T-helper 1 cell treated with Interleukin-12 subunit alpha and Interleukin-12 subunit beta and Interleukin-4 antibody, amounts not matched to agents 30 μg/mL and 1 μg/mL, for 36 hours (primary cell): ENCODE measurements around the gene ADGRD2.

Experiments
- H3K27ac Mint-ChIP-seq: one replicate; pipeline ENCODE4 v1.8.0; 2021; ENCODE audit warnings: mild to moderate bottlenecking, mixed read lengths
- H3K27me3 Mint-ChIP-seq: one replicate; pipeline ENCODE4 v1.8.0; 2021; ENCODE audit warnings: low read depth, mixed read lengths
- H3K36me3 Mint-ChIP-seq: one replicate; pipeline ENCODE4 v1.8.0; 2021; ENCODE audit warnings: low read depth, mixed read lengths
- H3K4me1 Mint-ChIP-seq: one replicate; pipeline ENCODE4 v1.8.0; 2021; ENCODE audit warnings: low read depth, mixed read lengths
- H3K4me3 Mint-ChIP-seq: one replicate; pipeline ENCODE4 v1.8.0; 2021; ENCODE audit warnings: mild to moderate bottlenecking, moderate library complexity, mixed read lengths
- H3K9me3 Mint-ChIP-seq: one replicate; pipeline ENCODE4 v1.8.0; 2021; ENCODE audit warnings: mixed read lengths

The ADGRD2 gene

DNA sequence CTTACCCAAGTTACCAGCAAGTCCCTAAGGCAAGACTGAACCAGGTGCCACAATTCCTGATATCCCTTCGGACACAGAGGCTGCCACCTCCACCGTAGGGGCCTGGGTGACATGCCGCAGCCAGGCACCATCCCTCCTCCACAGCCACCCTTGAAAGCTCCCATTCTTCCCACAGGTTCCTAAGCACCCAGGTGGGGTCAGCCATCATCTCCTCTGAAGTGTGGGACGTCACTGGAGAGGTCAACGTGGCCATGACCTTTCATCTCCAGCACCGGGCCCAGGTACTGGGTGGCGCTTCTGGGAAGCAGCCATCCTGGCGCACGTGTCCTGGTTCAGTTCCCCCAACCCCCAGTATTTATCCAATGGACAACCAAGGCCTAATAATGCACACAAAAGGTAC, 8.2 kb downstream of the ADGRD2 start:
- Mint-ChIP-seq H3K4me1 (no peaks in the 10 kb centered on the region), H3K4me3 (no peak overlapping the region), H3K36me3 (no peaks in the 10 kb centered on the region), H3K27ac (no peak overlapping the region), H3K9me3 (no peaks in the 10 kb centered on the region), H3K27me3 (peaks cover 9% of the 10 kb centered on the region)

DNA sequence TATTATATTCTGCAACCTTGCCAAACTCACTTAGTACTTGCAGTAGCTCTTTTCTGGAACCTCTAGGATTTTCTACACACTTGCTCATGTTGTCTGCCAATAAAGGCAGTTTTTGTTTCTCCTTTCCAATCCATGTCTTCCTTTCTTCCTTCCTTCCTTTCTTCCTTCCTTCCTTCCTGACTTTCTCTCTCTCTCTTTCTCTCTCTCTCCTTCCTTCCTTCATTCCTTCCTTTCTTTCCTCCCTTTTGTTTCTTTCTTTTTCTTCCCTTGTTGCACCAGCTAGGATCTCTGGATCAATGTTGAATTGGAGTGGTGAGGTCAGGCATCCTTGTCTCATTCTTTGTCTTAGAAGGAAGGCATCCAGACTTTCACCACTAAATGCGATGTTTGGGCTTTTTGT, 12.5 kb downstream of the ADGRD2 start:
- no peaks in the 10 kb centered on the region for H3K9me3 Mint-ChIP-seq
- H3K4me3 Mint-ChIP-seq, result no peak overlapping the region
- H3K27me3 Mint-ChIP-seq, result peaks cover 14% of the 10 kb centered on the region
- no peaks in the 10 kb centered on the region for H3K4me1 Mint-ChIP-seq
- H3K27ac Mint-ChIP-seq, result no peak overlapping the region
- no peaks in the 10 kb centered on the region for H3K36me3 Mint-ChIP-seq

DNA sequence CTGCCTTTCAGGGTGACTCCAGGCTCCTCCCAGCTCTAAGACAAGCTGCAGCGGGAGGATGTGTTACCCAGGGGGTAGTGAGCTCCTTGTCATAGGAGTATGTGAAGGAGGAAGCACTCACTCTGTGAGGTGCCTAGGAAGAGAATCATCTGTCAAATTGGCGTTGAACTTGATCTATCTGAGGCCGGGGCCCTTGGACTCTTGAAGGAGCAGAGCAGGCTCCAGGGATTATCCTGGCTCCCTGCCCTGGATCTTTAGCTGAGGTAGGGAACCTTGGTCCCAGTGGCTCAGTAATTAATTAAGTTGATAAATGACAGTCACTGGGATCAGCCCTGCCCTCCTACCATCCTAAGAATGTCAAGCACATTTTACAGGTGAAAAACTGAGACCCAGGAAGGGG, 15.5 kb downstream of the ADGRD2 start:
- H3K4me3 Mint-ChIP-seq, result no peak overlapping the region
- no peaks in the 10 kb centered on the region for H3K36me3 Mint-ChIP-seq
- no peaks in the 10 kb centered on the region for H3K4me1 Mint-ChIP-seq
- no peak overlapping the region for H3K27ac Mint-ChIP-seq
- H3K27me3 Mint-ChIP-seq, result peaks cover 14% of the 10 kb centered on the region
- H3K9me3 Mint-ChIP-seq, result no peaks in the 10 kb centered on the region

DNA sequence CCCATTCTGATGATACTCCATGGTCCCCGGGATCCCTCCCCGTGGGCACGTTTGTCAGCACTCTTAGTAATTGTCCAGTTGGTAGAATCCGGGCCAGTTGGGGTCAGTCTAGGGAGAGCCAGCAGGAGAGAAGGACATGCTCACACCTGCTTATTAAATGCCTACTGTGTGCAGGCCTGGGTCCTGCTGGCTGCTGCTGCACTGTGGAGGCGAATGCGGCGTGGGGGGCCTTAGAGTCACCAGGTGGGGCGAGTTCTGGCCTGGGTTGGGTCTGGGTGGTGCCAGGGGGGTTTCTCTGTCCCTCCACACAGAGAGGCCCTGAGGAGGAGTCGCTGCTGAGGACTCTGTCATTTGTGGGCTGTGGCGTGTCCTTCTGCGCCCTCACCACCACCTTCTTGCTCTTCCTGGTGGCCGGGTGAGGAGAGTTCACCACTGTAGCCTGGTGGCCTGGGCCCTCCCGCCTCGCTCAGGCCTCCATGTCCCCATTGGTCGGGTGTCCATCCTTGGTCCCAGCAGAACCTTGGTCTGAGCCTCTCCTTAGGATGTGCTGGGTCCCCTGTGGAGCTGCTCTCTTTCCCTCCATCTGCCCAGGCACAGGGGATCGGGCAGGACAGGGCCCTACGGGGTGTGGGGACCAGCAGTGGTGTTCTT, 17.3 kb downstream of the ADGRD2 start:
- Mint-ChIP-seq H3K4me1 (no peaks in the 10 kb centered on the region), H3K27ac (no peak overlapping the region), H3K27me3 (peaks cover 14% of the 10 kb centered on the region), H3K9me3 (no peaks in the 10 kb centered on the region), H3K4me3 (no peak overlapping the region), H3K36me3 (no peaks in the 10 kb centered on the region)

DNA sequence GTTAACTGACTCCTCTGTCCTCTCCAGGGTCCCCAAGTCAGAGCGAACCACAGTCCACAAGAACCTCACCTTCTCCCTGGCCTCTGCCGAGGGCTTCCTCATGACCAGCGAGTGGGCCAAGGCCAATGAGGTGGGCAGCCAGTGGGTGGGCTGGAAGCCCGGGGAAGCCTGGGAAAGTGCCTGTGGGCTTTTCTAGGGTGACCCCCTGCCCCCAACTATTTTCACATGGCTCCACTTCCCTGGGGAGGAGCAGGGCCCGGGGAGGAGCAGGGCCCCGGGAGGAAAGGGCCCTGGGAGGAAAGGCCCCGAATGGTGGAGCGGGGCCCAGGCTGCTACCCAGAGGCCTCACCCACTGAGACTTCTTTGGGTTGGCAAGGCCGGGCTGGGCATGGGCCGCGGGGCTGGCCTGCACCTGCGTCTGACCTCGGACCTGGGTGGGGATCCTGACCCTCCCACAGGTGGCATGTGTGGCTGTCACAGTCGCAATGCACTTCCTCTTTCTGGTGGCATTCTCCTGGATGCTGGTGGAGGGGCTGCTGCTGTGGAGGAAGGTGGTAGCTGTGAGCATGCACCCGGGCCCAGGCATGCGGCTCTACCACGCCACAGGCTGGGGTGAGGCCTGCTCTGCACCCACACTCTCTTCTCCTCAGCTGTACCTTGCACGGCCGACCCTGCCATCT, 17.9 kb downstream of the ADGRD2 start:
- Mint-ChIP-seq H3K9me3 (no peaks in the 10 kb centered on the region), H3K4me3 (no peak overlapping the region), H3K27ac (no peak overlapping the region), H3K36me3 (no peaks in the 10 kb centered on the region), H3K27me3 (peaks cover 8% of the 10 kb centered on the region), H3K4me1 (no peaks in the 10 kb centered on the region)

DNA sequence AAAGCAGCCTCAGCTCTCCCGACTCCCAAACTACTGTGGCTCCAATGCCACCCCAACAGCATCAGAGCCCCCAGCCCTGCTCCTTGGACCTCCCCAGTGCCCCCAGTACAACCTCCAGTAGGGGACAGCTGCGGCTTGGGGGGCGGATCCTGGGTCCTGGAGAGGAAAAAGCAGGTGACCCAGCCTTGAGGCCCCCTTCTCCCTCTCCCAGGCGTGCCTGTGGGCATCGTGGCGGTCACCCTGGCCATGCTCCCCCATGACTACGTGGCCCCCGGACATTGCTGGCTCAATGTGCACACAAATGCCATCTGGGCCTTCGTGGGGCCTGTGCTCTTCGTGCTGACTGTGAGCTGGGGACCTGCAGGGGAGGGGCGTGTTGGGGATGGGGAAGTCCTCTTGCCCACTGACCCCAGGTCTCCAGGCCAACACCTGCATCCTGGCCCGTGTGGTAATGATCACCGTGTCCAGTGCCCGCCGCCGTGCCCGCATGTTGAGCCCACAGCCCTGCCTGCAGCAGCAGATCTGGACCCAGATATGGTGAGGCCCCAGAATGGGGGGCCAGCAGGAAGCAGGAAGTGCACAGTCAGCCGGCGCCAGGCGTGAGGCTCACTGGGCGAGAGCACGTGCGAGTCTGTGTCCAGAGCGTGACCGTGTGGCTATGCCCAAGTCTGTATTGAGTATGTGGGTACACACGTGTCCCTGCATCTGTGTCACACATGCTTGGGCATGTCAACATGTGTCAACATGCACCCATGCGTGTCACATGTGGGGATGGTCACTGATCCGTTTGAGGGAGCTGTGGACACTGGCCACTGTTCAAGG, 19.0 kb downstream of the ADGRD2 start:
- Mint-ChIP-seq H3K4me1 (no peaks in the 10 kb centered on the region), H3K27ac (no peak overlapping the region), H3K27me3 (peaks cover 5% of the 10 kb centered on the region), H3K4me3 (no peak overlapping the region), H3K36me3 (no peaks in the 10 kb centered on the region), H3K9me3 (no peaks in the 10 kb centered on the region)

DNA sequence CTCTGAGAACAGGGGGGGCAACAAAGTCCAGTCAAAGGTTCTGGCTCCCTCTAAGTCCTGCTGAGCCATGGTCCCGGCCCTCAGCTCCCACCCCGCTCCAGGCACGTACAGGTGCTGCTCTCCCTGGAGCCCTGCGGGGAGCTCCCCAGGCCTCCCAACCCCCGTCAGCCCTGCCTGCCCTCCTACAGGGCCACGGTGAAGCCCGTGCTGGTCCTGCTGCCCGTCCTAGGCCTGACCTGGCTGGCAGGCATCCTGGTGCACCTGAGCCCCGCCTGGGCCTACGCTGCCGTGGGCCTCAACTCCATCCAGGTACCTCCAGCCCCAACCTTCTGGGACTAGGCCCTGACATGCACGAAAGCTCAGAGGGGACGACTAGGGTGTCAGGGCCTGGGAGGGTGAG, 20.1 kb downstream of the ADGRD2 start:
- no peak overlapping the region for H3K27ac Mint-ChIP-seq
- H3K9me3 Mint-ChIP-seq, result no peaks in the 10 kb centered on the region
- no peaks in the 10 kb centered on the region for H3K27me3 Mint-ChIP-seq
- H3K4me3 Mint-ChIP-seq, result no peak overlapping the region
- no peaks in the 10 kb centered on the region for H3K36me3 Mint-ChIP-seq
- H3K4me1 Mint-ChIP-seq, result no peaks in the 10 kb centered on the region

DNA sequence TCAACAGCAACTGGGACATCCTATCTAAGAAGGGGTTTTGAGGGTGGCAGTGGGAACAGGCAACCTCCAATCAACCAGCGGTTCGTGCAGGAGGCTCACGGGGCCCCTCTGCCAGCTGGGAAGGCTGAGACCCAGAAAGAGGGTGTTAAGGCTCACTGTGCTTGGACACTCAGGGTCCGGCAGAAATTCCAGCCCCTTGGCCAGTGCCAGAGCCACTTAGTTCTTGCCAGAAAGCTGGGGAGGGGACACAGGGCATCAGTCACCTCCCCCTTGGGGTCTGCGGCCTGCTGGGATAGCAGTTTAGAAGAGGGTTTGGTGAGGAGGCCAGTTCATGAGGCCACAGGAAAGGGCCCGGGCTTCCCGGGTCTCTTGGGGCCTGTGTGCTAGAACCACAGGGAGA, 20.5 kb downstream of the ADGRD2 start:
- H3K27me3 Mint-ChIP-seq, result no peaks in the 10 kb centered on the region
- H3K9me3 Mint-ChIP-seq, result no peaks in the 10 kb centered on the region
- H3K4me3 Mint-ChIP-seq, result no peak overlapping the region
- no peak overlapping the region for H3K27ac Mint-ChIP-seq
- H3K4me1 Mint-ChIP-seq, result no peaks in the 10 kb centered on the region
- no peaks in the 10 kb centered on the region for H3K36me3 Mint-ChIP-seq

DNA sequence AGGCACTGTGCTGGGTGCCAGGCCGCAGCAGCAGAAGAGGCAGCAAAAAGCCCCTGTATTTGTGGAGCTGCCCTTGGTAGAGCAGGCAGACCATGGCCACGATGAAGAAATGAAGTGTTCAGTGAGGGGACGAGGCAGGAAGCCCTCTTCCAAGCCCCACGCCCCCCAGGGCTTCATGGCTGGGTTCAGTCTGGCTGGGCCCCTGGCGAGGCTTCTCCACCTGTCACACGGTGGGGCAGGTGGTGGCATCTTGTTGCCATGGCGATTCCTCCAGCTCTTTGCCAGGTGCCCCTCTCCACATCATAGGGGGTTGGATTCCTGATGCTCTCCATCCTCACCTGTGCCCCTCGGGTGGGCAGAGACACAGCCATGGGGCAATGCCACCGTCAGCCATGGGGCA, 21.5 kb downstream of the ADGRD2 start:
- H3K27me3 Mint-ChIP-seq, result no peaks in the 10 kb centered on the region

DNA sequence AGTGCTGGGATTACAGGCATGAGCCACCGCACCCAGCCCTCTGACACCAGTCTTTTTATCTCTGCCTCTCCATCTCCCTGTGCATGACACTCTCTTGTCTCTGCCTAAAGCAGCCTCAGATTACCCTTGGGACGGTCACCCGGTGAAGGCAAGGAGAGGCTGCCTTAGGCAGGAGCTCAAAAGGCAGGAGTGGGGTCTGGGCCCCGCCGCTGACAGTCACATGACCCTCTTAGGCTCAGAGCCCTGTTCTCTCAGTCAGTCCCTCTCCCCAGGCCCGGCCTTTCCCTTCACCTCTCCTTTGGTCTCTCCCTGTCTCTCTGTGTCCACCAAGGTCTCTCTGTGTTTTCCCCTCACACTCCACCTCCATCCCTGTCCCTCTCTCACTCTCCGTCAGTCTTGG, 22.5 kb downstream of the ADGRD2 start:
- H3K4me3 Mint-ChIP-seq, result no peak overlapping the region
- no peaks in the 10 kb centered on the region for H3K4me1 Mint-ChIP-seq
- H3K36me3 Mint-ChIP-seq, result no peaks in the 10 kb centered on the region
- no peak overlapping the region for H3K27ac Mint-ChIP-seq
- no peaks in the 10 kb centered on the region for H3K27me3 Mint-ChIP-seq
- no peaks in the 10 kb centered on the region for H3K9me3 Mint-ChIP-seq

More for the DNA sequence above, 21.5 kb downstream of the ADGRD2 start:
- H3K9me3 Mint-ChIP-seq, result no peaks in the 10 kb centered on the region
- no peaks in the 10 kb centered on the region for H3K4me1 Mint-ChIP-seq
- H3K36me3 Mint-ChIP-seq, result no peaks in the 10 kb centered on the region
- no peak overlapping the region for H3K4me3 Mint-ChIP-seq
- no peak overlapping the region for H3K27ac Mint-ChIP-seq

DNA sequence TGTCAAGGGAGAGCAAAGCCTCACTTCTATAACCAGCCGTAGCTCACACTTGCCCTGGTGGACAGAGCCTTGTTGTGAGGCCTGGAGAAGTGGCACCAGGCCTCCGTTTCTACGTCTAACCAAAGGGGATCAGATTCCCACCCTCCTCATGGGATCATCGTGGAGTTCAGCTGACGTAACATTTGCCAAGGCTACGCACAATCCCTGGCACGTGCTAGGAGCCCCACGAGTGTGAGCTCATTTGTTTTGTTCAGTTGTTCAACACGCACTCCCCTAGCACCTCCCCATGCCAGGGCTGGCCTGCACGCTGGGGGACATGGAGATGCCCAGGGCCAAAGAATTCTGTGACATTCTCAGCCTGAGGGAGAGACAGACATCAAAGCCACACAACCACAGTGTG, 23.1 kb downstream of the ADGRD2 start:
- no peaks in the 10 kb centered on the region for H3K9me3 Mint-ChIP-seq
- H3K4me1 Mint-ChIP-seq, result no peaks in the 10 kb centered on the region
- H3K27me3 Mint-ChIP-seq, result peaks cover 4% of the 10 kb centered on the region
- H3K36me3 Mint-ChIP-seq, result no peaks in the 10 kb centered on the region
- no peak overlapping the region for H3K4me3 Mint-ChIP-seq
- no peak overlapping the region for H3K27ac Mint-ChIP-seq

DNA sequence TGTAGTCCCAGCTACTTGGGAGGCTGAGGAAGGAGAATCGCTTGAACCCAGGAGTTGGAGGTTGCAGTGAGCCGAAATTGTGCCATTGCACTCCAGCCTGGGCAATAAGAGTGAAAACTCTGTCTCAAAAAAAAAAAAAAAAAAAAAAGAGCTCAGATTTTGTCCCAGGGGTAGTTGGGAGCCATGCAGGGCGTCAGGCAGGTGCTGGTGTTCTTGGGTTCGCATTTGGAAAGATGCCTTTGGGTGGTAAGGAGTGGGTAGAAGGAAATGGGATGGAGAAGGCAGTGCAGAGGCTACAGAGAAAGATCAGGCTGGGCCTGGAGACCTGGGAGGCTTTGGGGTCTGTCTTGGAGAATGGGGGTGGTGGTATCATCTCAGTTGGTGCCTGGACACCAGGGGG, 23.9 kb downstream of the ADGRD2 start:
- Mint-ChIP-seq H3K27me3 (peaks cover 10% of the 10 kb centered on the region), H3K9me3 (no peaks in the 10 kb centered on the region), H3K4me1 (no peaks in the 10 kb centered on the region)

DNA sequence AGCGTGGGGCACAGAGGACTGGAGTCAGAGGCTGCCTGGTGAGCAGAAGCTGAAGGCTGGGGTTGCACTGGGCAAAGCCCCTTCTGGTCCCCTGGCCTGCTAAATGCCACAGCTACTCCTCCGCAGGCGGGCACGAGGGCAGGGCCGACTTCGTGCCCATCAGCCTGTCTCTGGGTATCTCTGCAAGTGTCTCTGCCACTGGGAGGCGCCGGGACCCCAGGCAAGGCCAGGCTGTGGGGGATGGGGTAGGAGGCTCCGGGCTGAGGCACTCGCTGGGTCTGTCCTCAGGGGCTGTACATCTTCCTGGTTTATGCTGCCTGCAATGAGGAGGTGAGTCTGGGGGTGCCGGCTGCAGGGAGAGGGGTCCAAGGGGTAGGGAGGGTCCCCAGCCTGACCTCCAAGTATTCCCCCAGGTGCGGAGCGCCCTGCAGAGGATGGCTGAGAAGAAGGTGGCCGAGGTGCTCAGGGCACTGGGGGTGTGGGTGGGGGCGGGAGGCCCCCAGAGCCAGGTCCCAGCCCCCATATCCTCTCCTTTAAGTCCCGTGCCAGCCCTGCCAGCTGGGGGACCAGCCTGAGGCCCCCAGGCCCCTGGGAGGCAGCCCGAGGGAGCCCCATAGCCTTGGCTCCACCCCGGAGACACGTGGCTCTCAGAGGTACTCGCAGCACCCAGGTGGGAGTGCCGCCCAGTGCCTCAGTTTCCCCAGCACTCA, 25.1 kb downstream of the ADGRD2 start:
- H3K9me3 Mint-ChIP-seq, result no peaks in the 10 kb centered on the region
- H3K27me3 Mint-ChIP-seq, result peaks cover 15% of the 10 kb centered on the region
- H3K4me1 Mint-ChIP-seq, result no peaks in the 10 kb centered on the region
- no peaks in the 10 kb centered on the region for H3K36me3 Mint-ChIP-seq
- no peak overlapping the region for H3K4me3 Mint-ChIP-seq
- no peak overlapping the region for H3K27ac Mint-ChIP-seq

More for the DNA sequence above, 23.9 kb downstream of the ADGRD2 start:
- H3K36me3 Mint-ChIP-seq, result no peaks in the 10 kb centered on the region
- H3K4me3 Mint-ChIP-seq, result no peak overlapping the region
- H3K27ac Mint-ChIP-seq, result no peak overlapping the region

DNA sequence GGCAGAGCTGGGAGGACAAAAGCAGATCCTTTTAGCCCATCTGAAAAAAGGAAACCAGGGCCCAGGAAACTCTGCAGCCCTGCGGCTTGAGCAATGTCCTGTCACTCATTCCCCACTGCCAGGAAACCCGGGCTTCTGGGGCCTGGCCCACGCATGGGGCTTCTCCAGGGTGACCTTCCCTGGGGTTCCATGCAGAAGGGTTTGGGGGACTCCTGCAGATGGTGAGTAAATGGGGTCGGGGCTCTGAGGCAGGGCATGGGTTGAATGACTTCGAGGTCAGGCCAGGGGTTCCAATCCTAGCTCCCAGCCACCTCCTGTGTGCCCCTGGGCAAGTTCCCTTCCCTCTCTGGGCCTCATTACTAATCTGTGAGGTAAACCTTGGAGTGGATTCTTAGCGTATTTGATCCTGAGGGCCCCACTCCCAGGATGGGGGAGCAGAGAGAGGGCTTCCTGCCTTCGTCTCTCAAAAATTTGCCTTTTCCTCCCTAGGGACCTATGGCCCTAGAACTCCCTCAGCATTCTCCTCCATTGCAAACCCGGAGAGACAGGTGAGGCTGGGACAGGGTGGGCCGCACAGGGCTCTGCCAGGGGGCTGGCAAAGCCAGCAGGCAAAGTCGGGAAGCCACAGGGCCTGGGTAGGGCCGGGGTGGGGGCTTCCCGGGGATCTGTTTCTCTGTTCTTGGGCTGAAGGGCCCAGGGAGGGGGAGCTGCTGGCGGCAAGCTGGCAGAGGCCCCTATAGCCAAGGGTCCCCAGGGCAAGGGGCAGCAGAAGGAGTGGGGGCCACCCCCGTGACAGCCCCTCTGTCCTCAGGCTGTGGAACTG, 25.8 kb downstream of the ADGRD2 start:
- Mint-ChIP-seq H3K27me3 (peaks cover 15% of the 10 kb centered on the region), H3K27ac (no peak overlapping the region), H3K36me3 (no peaks in the 10 kb centered on the region), H3K9me3 (no peaks in the 10 kb centered on the region), H3K4me1 (no peaks in the 10 kb centered on the region), H3K4me3 (no peak overlapping the region)
